Activated naive CD8-positive, alpha-beta T cell treated with anti-CD3 and anti-CD28 coated beads, Interleukin-2, amount 50 U/mL, for 24 hours (primary cell): ENCODE data around the gene SPTBN1.

Experiments
- ATAC-seq: fragments of 150-1000 bp; cut with Tn5 transposase; one replicate; pipeline ENCODE4 v1.10.0; 2021
- DNase-seq: peaks from one replicate; pipeline ENCODE4 v3.0.0; 2021
- H3K27ac Mint-ChIP-seq: one replicate; pipeline ENCODE4 v1.8.0; 2021; ENCODE audit warnings: mild to moderate bottlenecking, mixed read lengths
- H3K27me3 Mint-ChIP-seq: one replicate; pipeline ENCODE4 v1.8.0; 2021; ENCODE audit warnings: mixed read lengths
- H3K36me3 Mint-ChIP-seq: one replicate; pipeline ENCODE4 v1.8.0; 2021; ENCODE audit warnings: low read depth, mixed read lengths
- H3K4me1 Mint-ChIP-seq: one replicate; pipeline ENCODE4 v1.8.0; 2021; ENCODE audit warnings: mixed read lengths
- H3K4me3 Mint-ChIP-seq: one replicate; pipeline ENCODE4 v1.8.0; 2021; ENCODE audit warnings: mild to moderate bottlenecking, moderate library complexity, mixed read lengths
- H3K9me3 Mint-ChIP-seq: one replicate; pipeline ENCODE4 v1.8.0; 2021; ENCODE audit warnings: mixed read lengths

The SPTBN1 gene

GRCh38 chr2:54446625-54447024, 9.5 kb upstream of the SPTBN1 start:
- H3K27me3 Mint-ChIP-seq: no peaks in the 10 kb centered on the region
- no peaks in the 10 kb centered on the region for H3K36me3 Mint-ChIP-seq
- H3K27ac Mint-ChIP-seq: no peak overlapping the region
- DNase-seq (no peak), ATAC-seq (no peak)
- H3K4me3 Mint-ChIP-seq: no peak overlapping the region
- H3K9me3 Mint-ChIP-seq: no peaks in the 10 kb centered on the region
- no peaks in the 10 kb centered on the region for H3K4me1 Mint-ChIP-seq

- H3K36me3 Mint-ChIP-seq: no peaks in the 10 kb centered on the region
- no peak for ATAC-seq
- H3K27ac Mint-ChIP-seq: no peak overlapping the region
- peaks cover 40% of the 10 kb centered on the region for H3K27me3 Mint-ChIP-seq
- no peaks in the 10 kb centered on the region for H3K9me3 Mint-ChIP-seq
- peak overlapping the region; percentile 62 for H3K4me3 Mint-ChIP-seq
- DNase-seq: no peak
- peaks cover 15% of the 10 kb centered on the region for H3K4me1 Mint-ChIP-seq
These were observed 1.5 kb upstream of the SPTBN1 start for GRCh38 chr2:54454548-54455130.

GRCh38 chr2:54455131-54455562, 980 bp upstream of the SPTBN1 start:
- ATAC-seq: no peak
- peak overlapping the region; percentile 62 for H3K4me3 Mint-ChIP-seq

GRCh38 chr2:54456362-54456611, 160 bp downstream of the SPTBN1 start:
- DNase-seq (no peak), ATAC-seq (no peak)
- Mint-ChIP-seq H3K36me3 (no peaks in the 10 kb centered on the region), H3K4me1 (peaks cover 15% of the 10 kb centered on the region), H3K4me3 (no peak overlapping the region), H3K9me3 (no peaks in the 10 kb centered on the region), H3K27ac (no peak overlapping the region), H3K27me3 (peaks cover 55% of the 10 kb centered on the region)

More at GRCh38 chr2:54455131-54455562, 980 bp upstream of the SPTBN1 start:
- no peak overlapping the region for H3K27ac Mint-ChIP-seq
- no peak for DNase-seq
- H3K27me3 Mint-ChIP-seq: peaks cover 45% of the 10 kb centered on the region
- H3K36me3 Mint-ChIP-seq: no peaks in the 10 kb centered on the region
- H3K4me1 Mint-ChIP-seq: peaks cover 15% of the 10 kb centered on the region
- no peaks in the 10 kb centered on the region for H3K9me3 Mint-ChIP-seq

- no peak overlapping the region for H3K27ac Mint-ChIP-seq
- DNase-seq: peak; percentile 9
- no peaks in the 10 kb centered on the region for H3K36me3 Mint-ChIP-seq
- H3K4me3 Mint-ChIP-seq: peak overlapping the region; percentile 80
- H3K9me3 Mint-ChIP-seq: no peaks in the 10 kb centered on the region
- peaks cover 15% of the 10 kb centered on the region for H3K4me1 Mint-ChIP-seq
- peak; percentile 34 for ATAC-seq
- H3K27me3 Mint-ChIP-seq: peaks cover 56% of the 10 kb centered on the region
These were observed 640 bp downstream of the SPTBN1 start for GRCh38 chr2:54456612-54457322.

GRCh38 chr2:54457323-54458023, 1.3 kb downstream of the SPTBN1 start:
- Mint-ChIP-seq H3K27me3 (peaks cover 56% of the 10 kb centered on the region), H3K4me1 (peaks cover 15% of the 10 kb centered on the region), H3K36me3 (no peaks in the 10 kb centered on the region), H3K4me3 (peak overlapping the region; percentile 80), H3K9me3 (no peaks in the 10 kb centered on the region), H3K27ac (no peak overlapping the region)
- DNase-seq (no peak), ATAC-seq (no peak)

- Mint-ChIP-seq H3K9me3 (no peaks in the 10 kb centered on the region), H3K36me3 (no peaks in the 10 kb centered on the region), H3K27ac (no peak overlapping the region), H3K27me3 (peaks cover 60% of the 10 kb centered on the region), H3K4me1 (peaks cover 15% of the 10 kb centered on the region), H3K4me3 (no peak overlapping the region)
- DNase-seq (no peak), ATAC-seq (no peak)
These were observed 2.9 kb downstream of the SPTBN1 start for GRCh38 chr2:54459037-54459441.

GRCh38 chr2:54461261-54461660, 5.1 kb downstream of the SPTBN1 start:
- no peaks in the 10 kb centered on the region for H3K36me3 Mint-ChIP-seq
- H3K27ac Mint-ChIP-seq: no peak overlapping the region
- H3K4me1 Mint-ChIP-seq: peaks cover 8% of the 10 kb centered on the region
- peaks cover 54% of the 10 kb centered on the region for H3K27me3 Mint-ChIP-seq
- ATAC-seq: no peak
- no peaks in the 10 kb centered on the region for H3K9me3 Mint-ChIP-seq
- H3K4me3 Mint-ChIP-seq: no peak overlapping the region
- DNase-seq: no peak

- Mint-ChIP-seq H3K4me3 (no peak overlapping the region), H3K4me1 (no peaks in the 10 kb centered on the region), H3K27me3 (peaks cover 36% of the 10 kb centered on the region), H3K36me3 (no peaks in the 10 kb centered on the region), H3K9me3 (no peaks in the 10 kb centered on the region), H3K27ac (no peak overlapping the region)
- DNase-seq: no peak
- no peak for ATAC-seq
These were observed 8.2 kb downstream of the SPTBN1 start for GRCh38 chr2:54464341-54464740.

- Mint-ChIP-seq H3K36me3 (no peaks in the 10 kb centered on the region), H3K4me3 (no peak overlapping the region), H3K27me3 (peaks cover 29% of the 10 kb centered on the region), H3K27ac (no peak overlapping the region), H3K4me1 (no peaks in the 10 kb centered on the region), H3K9me3 (no peaks in the 10 kb centered on the region)
- DNase-seq (no peak), ATAC-seq (no peak)
These were observed 9.0 kb downstream of the SPTBN1 start for GRCh38 chr2:54465143-54465542.

- Mint-ChIP-seq H3K27me3 (peaks cover 18% of the 10 kb centered on the region), H3K9me3 (no peaks in the 10 kb centered on the region), H3K27ac (no peak overlapping the region), H3K4me3 (no peak overlapping the region), H3K36me3 (no peaks in the 10 kb centered on the region), H3K4me1 (peaks cover 2% of the 10 kb centered on the region)
- DNase-seq: no peak
- no peak for ATAC-seq
These were observed 10.7 kb downstream of the SPTBN1 start for GRCh38 chr2:54466870-54467269.

- Mint-ChIP-seq H3K27ac (no peak overlapping the region), H3K27me3 (peaks cover 10% of the 10 kb centered on the region), H3K4me1 (peaks cover 2% of the 10 kb centered on the region), H3K9me3 (no peaks in the 10 kb centered on the region), H3K4me3 (no peak overlapping the region), H3K36me3 (no peaks in the 10 kb centered on the region)
- DNase-seq: no peak
- no peak for ATAC-seq
These were observed 12.5 kb downstream of the SPTBN1 start for GRCh38 chr2:54468673-54469072.

GRCh38 chr2:54469484-54470053, 13.4 kb downstream of the SPTBN1 start:
- H3K27ac Mint-ChIP-seq: no peak overlapping the region

GRCh38 chr2:54470266-54470938, 14.3 kb downstream of the SPTBN1 start:
- ATAC-seq: no peak
- H3K27ac Mint-ChIP-seq: no peak overlapping the region

More at GRCh38 chr2:54469484-54470053, 13.4 kb downstream of the SPTBN1 start:
- DNase-seq (no peak), ATAC-seq (no peak)
- no peaks in the 10 kb centered on the region for H3K9me3 Mint-ChIP-seq
- peaks cover 6% of the 10 kb centered on the region for H3K27me3 Mint-ChIP-seq
- peaks cover 2% of the 10 kb centered on the region for H3K4me1 Mint-ChIP-seq
- no peaks in the 10 kb centered on the region for H3K36me3 Mint-ChIP-seq
- H3K4me3 Mint-ChIP-seq: no peak overlapping the region

More at GRCh38 chr2:54470266-54470938, 14.3 kb downstream of the SPTBN1 start:
- Mint-ChIP-seq H3K4me1 (peaks cover 2% of the 10 kb centered on the region), H3K36me3 (no peaks in the 10 kb centered on the region), H3K9me3 (no peaks in the 10 kb centered on the region), H3K4me3 (no peak overlapping the region), H3K27me3 (peaks cover 3% of the 10 kb centered on the region)
- no peak for DNase-seq
